H9 (cell line): ENCODE results near the gene NRN1L. TPM values are rescaled to one million over a fixed set of nuclear protein-coding genes. Genes with fewer than 3 reads are reported as not detected.
A peak's percentile ranks its signal among the peaks of the same experiment; 100 is the strongest.

ENCODE experiments used
- DNase-seq: peaks from one replicate; pipeline ENCODE4 v3.0.0-alpha.2; 2017
- H2AFZ ChIP-seq: one replicate; pipeline ENCODE4 v1.6.1; 2013; ENCODE audit warnings: mild to moderate bottlenecking, low read length, control low read depth, moderate library complexity
- H2AK5ac ChIP-seq: 2 replicates; pipeline ENCODE4 v1.6.1; 2013; ENCODE audit warnings: low read length, control low read depth, mixed read lengths; ENCODE audit not compliant: insufficient read length
- H2BK120ac ChIP-seq: one replicate; pipeline ENCODE4 v1.6.1; 2013; ENCODE audit warnings: low read depth, mild to moderate bottlenecking, low read length, control low read depth, inconsistent platforms; ENCODE audit not compliant: poor library complexity, severe bottlenecking
- H2BK12ac ChIP-seq: 2 replicates; pipeline ENCODE4 v1.6.1; 2013; ENCODE audit warnings: low read length, control low read depth, mixed read lengths, low read depth; ENCODE audit not compliant: insufficient read length
- H2BK15ac ChIP-seq: 2 replicates; pipeline ENCODE4 v1.6.1; 2013; ENCODE audit warnings: low read depth, low read length, control low read depth
- H2BK20ac ChIP-seq: one replicate; pipeline ENCODE4 v1.6.1; 2013; ENCODE audit warnings: low read depth, mild to moderate bottlenecking, low read length, control low read depth, inconsistent platforms; ENCODE audit not compliant: poor library complexity, severe bottlenecking
- H2BK5ac ChIP-seq: 2 replicates; pipeline ENCODE4 v1.6.1; 2013; ENCODE audit warnings: low read length, control low read depth, mixed read lengths; ENCODE audit not compliant: insufficient read length
- H3K14ac ChIP-seq: 2 replicates; pipeline ENCODE4 v1.6.1; 2013; ENCODE audit warnings: low read length, control low read depth; ENCODE audit not compliant: insufficient read depth
- H3K18ac ChIP-seq: 2 replicates; pipeline ENCODE4 v1.6.1; 2013; ENCODE audit warnings: low read depth, mild to moderate bottlenecking, mixed read lengths, low read length, control low read depth; ENCODE audit not compliant: insufficient read length
- H3K23ac ChIP-seq: 2 replicates; pipeline ENCODE4 v1.6.1; 2013; ENCODE audit warnings: low read length, control low read depth, mixed read lengths, low read depth; ENCODE audit not compliant: insufficient read length
- H3K23me2 ChIP-seq: 2 replicates; pipeline ENCODE4 v1.6.1; 2013; ENCODE audit warnings: low read depth, mild to moderate bottlenecking, mixed read lengths, low read length, control low read depth; ENCODE audit not compliant: insufficient read length, poor library complexity, severe bottlenecking
- H3K27ac ChIP-seq: 2 replicates; pipeline ENCODE4 v1.5.1; 2013; ENCODE audit warnings: low read length, control low read depth, mixed read lengths, low read depth; ENCODE audit not compliant: insufficient read length
- H3K27me3 ChIP-seq: 2 replicates; pipeline ENCODE4 v1.6.1; 2013; ENCODE audit warnings: low read length, control low read depth, inconsistent platforms; ENCODE audit not compliant: insufficient read depth
- H3K4ac ChIP-seq: 2 replicates; pipeline ENCODE4 v1.6.1; 2013; ENCODE audit warnings: low read depth, mild to moderate bottlenecking, control low read depth, inconsistent platforms, low read length, moderate library complexity
- H3K4me1 ChIP-seq: 2 replicates; pipeline ENCODE4 v1.6.1; 2013; ENCODE audit warnings: low read length, control low read depth, inconsistent platforms; ENCODE audit not compliant: insufficient read depth
- H3K4me2 ChIP-seq: 2 replicates; pipeline ENCODE4 v1.6.1; 2013; ENCODE audit warnings: low read length, control low read depth, mixed read lengths; ENCODE audit not compliant: insufficient read length, insufficient read depth
- H3K56ac ChIP-seq: 2 replicates; pipeline ENCODE4 v1.6.1; 2013; ENCODE audit warnings: low read depth, mild to moderate bottlenecking, mixed read lengths, low read length, control low read depth; ENCODE audit not compliant: insufficient read length
- H3K79me1 ChIP-seq: 2 replicates; pipeline ENCODE4 v1.6.1; 2013; ENCODE audit warnings: low read depth, mild to moderate bottlenecking, moderate library complexity, low read length, control low read depth, inconsistent platforms; ENCODE audit not compliant: insufficient read depth, poor library complexity, severe bottlenecking
- H3K79me2 ChIP-seq: 2 replicates; pipeline ENCODE4 v1.6.1; 2013; ENCODE audit warnings: low read length, control low read depth, inconsistent platforms; ENCODE audit not compliant: insufficient read depth
- H3K9ac ChIP-seq: 2 replicates; pipeline ENCODE4 v1.6.1; 2013; ENCODE audit warnings: low read length, control low read depth, mixed read lengths; ENCODE audit not compliant: insufficient read length; ENCODE audit errors: extremely low read depth
- H3K9me3 ChIP-seq: one replicate; pipeline ENCODE4 v1.6.1; 2013; ENCODE audit warnings: low read depth, low read length, inconsistent platforms; ENCODE audit not compliant: control insufficient read depth
- H3T11ph ChIP-seq: one replicate; pipeline ENCODE4 v1.6.1; 2013; ENCODE audit warnings: mild to moderate bottlenecking, low read length, control low read depth, inconsistent platforms
- H4K20me1 ChIP-seq: one replicate; pipeline ENCODE4 v1.6.1; 2013; ENCODE audit not compliant: control insufficient read depth, insufficient read length, insufficient read depth
- H4K5ac ChIP-seq: 2 replicates; pipeline ENCODE4 v1.6.1; 2013; ENCODE audit warnings: low read depth, mild to moderate bottlenecking, mixed read lengths, low read length, control low read depth; ENCODE audit not compliant: insufficient read length
- H4K8ac ChIP-seq: replicated peaks from 2 replicates; pipeline ENCODE4 v1.6.1; 2013; ENCODE audit warnings: low read length, control low read depth, mixed read lengths, low read depth; ENCODE audit not compliant: insufficient read length
- H4K91ac ChIP-seq: 2 replicates; pipeline ENCODE4 v1.6.1; 2013; ENCODE audit warnings: low read depth, mild to moderate bottlenecking, moderate library complexity, mixed read lengths, low read length, control low read depth; ENCODE audit not compliant: insufficient read length
- H3K27ac Mint-ChIP-seq, 3 experiments: 2 replicates in 2 of 3; 3 replicates in 1 of 3; pipeline ENCODE4 v1.8.0; 2020 to 2021; ENCODE audit warnings: mixed read lengths in 3 of 3, mild to moderate bottlenecking in 1 of 3, moderate library complexity in 1 of 3
- H3K27me3 Mint-ChIP-seq: 2 replicates; pipeline ENCODE4 v1.8.0; 2021; ENCODE audit warnings: low read depth, mild to moderate bottlenecking, moderate library complexity, mixed read lengths
- H3K36me3 Mint-ChIP-seq, 3 experiments: 2 replicates in 2 of 3; 3 replicates in 1 of 3; pipeline ENCODE4 v1.8.0; 2020 to 2021; ENCODE audit warnings: low read depth in 3 of 3, mixed read lengths in 3 of 3; ENCODE audit not compliant: insufficient read depth in 1 of 3
- H3K4me1 Mint-ChIP-seq, 2 experiments: 2 replicates each; pipeline ENCODE4 v1.8.0; 2020; ENCODE audit warnings: mixed read lengths in 2 of 2
- H3K4me3 Mint-ChIP-seq, 2 experiments: 2 replicates in 1 of 2; 3 replicates in 1 of 2; pipeline ENCODE4 v1.8.0; 2020 to 2021; ENCODE audit warnings: mild to moderate bottlenecking in 2 of 2, mixed read lengths in 2 of 2, moderate library complexity in 1 of 2
- H3K9me3 Mint-ChIP-seq, 2 experiments: 2 replicates in 1 of 2; 3 replicates in 1 of 2; pipeline ENCODE4 v1.8.0; 2020; ENCODE audit warnings: mild to moderate bottlenecking in 2 of 2, mixed read lengths in 2 of 2, moderate library complexity in 1 of 2
- WGBS: extraction: QIAGEN DNeasy Blood & Tissue Kit; methylation state at CpG from one replicate; pipeline ENCODE4 v1.1.7; 2013; ENCODE audit warnings: missing lambda C conversion rate, low lambda C conversion rate, mixed read lengths; ENCODE audit not compliant: insufficient read length; ENCODE audit errors: extremely low coverage; 5-methylcytosine and 5-hydroxymethylcytosine counted together
- total RNA-seq: library from RNA; stranded (reverse); gene quantifications from 2 replicates; pipeline ENCODE4 v1.2.1, GENCODE V29; 2021
- TF ChIP-seq, protein P1 (sequence below): fragments of 200-600 bp; sonication (generic); conservative IDR thresholded peaks from 3 replicates; pipeline ENCODE4 v1.8.0; 2021; ENCODE audit warnings: antibody characterized with exemption, mild to moderate bottlenecking

NRN1L gene
- total RNA-seq, 1 experiment from 2014 or later, result 2.0 TPM

DNA sequence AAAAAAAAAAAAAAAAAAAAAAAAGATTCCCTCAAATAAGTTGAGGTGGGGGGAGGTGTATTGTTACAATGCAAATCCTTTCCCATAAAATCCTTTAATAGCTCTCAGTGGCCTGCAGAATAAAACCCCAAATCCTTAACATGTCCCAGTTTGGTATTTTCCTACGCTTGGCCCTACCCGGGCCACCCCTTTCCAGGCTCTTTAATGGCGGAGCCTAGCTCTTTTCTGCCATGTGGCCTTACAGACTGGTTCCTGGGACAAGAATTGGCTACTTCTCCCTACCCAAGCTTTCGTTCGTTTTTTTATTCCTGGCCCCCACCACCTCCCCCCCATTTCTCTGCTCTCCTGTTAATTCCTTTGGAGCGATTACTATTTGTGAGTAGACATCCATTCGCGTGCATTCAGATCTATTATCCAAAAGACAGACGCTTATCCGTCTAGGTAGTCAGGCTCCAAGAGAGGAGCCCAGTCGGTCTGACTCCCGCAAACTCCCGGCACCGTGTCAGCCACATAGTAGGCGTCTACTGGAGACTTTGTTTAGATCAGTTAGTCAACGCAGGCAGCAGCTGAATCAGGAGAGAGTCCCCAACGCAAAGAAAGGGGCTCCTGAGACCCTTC is 43.4 kb upstream of the NRN1L start:
- Histone ChIP-seq H2AK5ac (no peak overlapping the region), H2BK15ac (no peak overlapping the region), H3K9ac (peak overlapping the region; percentile 7), H3K4me1 (peaks cover 10% of the 10 kb centered on the region; the same call in 1 of the 2 replicates), H2BK12ac (no peak overlapping the region), H4K20me1 (no peaks in the 10 kb centered on the region), H3K27ac (no peak overlapping the region), H4K91ac (no peak overlapping the region), H3K14ac (peak overlapping the region; percentile 85; the same call in 1 of the 2 replicates), H3K79me1 (no peaks in the 10 kb centered on the region), H2BK5ac (no peak overlapping the region), H3K79me2 (no peaks in the 10 kb centered on the region; the same call in 1 of the 2 replicates), H4K5ac (no peak overlapping the region), H3T11ph (no peak overlapping the region), H3K23ac (no peak overlapping the region), H3K23me2 (peaks cover 13% of the 10 kb centered on the region), H4K8ac (no peak overlapping the region), H3K18ac (peak overlapping the region; percentile 91), H3K4me2 (peak overlapping the region; percentile 15), H3K4ac (no peak overlapping the region), H2AFZ (no peak overlapping the region), H2BK120ac (no peak overlapping the region), H3K9me3 (no peaks in the 10 kb centered on the region), H3K56ac (no peak overlapping the region), H3K27me3 (no peaks in the 10 kb centered on the region), H2BK20ac (no peak overlapping the region)
- Mint-ChIP-seq H3K27ac (peak overlapping the region; percentile 90 to 99 (median 97)), H3K27me3 (no peaks in the 10 kb centered on the region), H3K4me3 (peak overlapping the region; percentile 90 to 93), H3K9me3 (no peaks in the 10 kb centered on the region), H3K36me3 (peaks cover 0 to 7% (median 4%) of the 10 kb centered on the region in 3 experiments; a peak in 4 of 7 replicates), H3K4me1 (peaks cover 36 to 42% of the 10 kb centered on the region in 2 experiments)
- TF ChIP-seq, protein P1, sequence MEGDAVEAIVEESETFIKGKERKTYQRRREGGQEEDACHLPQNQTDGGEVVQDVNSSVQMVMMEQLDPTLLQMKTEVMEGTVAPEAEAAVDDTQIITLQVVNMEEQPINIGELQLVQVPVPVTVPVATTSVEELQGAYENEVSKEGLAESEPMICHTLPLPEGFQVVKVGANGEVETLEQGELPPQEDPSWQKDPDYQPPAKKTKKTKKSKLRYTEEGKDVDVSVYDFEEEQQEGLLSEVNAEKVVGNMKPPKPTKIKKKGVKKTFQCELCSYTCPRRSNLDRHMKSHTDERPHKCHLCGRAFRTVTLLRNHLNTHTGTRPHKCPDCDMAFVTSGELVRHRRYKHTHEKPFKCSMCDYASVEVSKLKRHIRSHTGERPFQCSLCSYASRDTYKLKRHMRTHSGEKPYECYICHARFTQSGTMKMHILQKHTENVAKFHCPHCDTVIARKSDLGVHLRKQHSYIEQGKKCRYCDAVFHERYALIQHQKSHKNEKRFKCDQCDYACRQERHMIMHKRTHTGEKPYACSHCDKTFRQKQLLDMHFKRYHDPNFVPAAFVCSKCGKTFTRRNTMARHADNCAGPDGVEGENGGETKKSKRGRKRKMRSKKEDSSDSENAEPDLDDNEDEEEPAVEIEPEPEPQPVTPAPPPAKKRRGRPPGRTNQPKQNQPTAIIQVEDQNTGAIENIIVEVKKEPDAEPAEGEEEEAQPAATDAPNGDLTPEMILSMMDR, result no peak
- DNase-seq, result no peak
- WGBS, result no CpG with 5 or more reads among the region's 17 CpGs
